ENCODE results near the gene DNAH8.

The DNAH8 gene

GRCh38 chr6:38959138-38959537 is 244.0 kb downstream of the DNAH8 start:
- no peak overlapping the region for H3K4me3 ChIP-seq (replicated peaks; ENCODE audit: low read depth, low read length)
- no peak for DNase-seq (ENCODE audit: low read depth)

DNA sequence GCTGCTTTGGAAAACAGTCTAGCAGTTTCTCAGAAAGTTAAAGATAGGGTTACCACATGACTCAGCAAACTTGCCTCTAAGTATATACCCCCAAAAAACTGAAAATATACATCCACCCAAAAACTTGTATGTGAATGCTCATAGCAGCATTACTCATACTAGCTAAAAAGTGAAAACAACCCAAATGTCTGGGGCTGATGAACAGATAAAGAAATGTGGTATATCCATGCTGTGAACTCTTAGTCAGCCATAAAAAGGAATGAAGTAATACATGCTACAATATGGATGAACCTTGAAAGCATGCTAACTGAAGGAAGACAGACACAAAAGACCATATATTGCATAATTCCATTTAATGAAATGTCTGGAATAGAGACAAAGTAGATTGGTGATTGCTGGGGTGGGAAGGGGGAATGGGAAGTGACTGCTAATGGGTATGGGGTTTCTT is 253.6 kb downstream of the DNAH8 start:
- no peak overlapping the region for H3K4me3 ChIP-seq (replicated peaks; ENCODE audit: low read depth, low read length)
- TF ChIP-seq, protein P1, sequence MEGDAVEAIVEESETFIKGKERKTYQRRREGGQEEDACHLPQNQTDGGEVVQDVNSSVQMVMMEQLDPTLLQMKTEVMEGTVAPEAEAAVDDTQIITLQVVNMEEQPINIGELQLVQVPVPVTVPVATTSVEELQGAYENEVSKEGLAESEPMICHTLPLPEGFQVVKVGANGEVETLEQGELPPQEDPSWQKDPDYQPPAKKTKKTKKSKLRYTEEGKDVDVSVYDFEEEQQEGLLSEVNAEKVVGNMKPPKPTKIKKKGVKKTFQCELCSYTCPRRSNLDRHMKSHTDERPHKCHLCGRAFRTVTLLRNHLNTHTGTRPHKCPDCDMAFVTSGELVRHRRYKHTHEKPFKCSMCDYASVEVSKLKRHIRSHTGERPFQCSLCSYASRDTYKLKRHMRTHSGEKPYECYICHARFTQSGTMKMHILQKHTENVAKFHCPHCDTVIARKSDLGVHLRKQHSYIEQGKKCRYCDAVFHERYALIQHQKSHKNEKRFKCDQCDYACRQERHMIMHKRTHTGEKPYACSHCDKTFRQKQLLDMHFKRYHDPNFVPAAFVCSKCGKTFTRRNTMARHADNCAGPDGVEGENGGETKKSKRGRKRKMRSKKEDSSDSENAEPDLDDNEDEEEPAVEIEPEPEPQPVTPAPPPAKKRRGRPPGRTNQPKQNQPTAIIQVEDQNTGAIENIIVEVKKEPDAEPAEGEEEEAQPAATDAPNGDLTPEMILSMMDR (IDR thresholded peaks at IDR 0.05; ENCODE audit: low read length, missing control alignments): no peak
- no peak for DNase-seq (ENCODE audit: low read depth)

More at GRCh38 chr6:38959138-38959537, 244.0 kb downstream of the DNAH8 start:
- TF ChIP-seq, protein P1 (IDR thresholded peaks at IDR 0.05; ENCODE audit: low read length, missing control alignments): no peak

DNA sequence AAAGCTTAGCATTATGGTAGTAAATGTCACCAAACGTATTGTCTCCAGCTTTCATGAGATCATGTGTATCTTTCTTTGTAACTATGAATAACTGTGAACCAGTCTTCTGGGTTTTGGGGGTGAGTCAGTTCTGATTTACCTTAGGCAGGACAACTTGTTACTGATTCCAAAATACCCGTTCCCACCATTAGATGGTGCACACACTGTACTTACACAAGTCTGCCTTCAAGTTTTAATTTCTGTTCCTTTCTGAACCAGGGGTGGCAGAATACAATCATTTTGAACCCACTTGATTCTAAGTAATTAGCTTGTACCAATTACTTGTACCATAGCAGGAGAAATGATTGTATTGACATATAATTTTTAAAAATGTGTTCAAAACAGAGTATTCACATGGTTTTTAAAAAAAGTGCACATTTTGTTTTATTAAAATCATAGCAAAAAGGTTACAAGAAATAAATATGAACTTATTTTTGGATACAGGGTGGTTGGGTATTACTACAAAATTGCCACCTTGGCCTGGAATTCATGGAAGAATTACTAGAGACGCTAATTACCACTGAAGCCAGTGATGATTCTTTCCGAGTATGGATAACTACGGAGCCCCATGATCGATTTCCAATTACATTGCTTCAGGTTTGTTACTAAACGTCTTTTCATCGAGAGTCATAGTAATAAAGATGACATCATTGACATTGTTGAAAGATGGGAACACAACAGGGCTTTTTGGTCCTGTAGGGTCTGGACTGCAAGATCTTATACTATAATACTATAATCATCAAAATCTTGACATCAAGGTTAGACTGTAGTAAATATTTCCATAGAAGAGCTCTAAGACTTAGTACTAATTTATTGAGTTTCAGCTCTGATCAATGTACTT is 258.3 kb downstream of the DNAH8 start:
- TF ChIP-seq, protein P1 (IDR thresholded peaks at IDR 0.05; ENCODE audit: low read length, missing control alignments): peak; percentile 64
- peak; percentile 75 for DNase-seq (ENCODE audit: low read depth)
- no peak overlapping the region for H3K4me3 ChIP-seq (replicated peaks; ENCODE audit: low read depth, low read length)

DNA sequence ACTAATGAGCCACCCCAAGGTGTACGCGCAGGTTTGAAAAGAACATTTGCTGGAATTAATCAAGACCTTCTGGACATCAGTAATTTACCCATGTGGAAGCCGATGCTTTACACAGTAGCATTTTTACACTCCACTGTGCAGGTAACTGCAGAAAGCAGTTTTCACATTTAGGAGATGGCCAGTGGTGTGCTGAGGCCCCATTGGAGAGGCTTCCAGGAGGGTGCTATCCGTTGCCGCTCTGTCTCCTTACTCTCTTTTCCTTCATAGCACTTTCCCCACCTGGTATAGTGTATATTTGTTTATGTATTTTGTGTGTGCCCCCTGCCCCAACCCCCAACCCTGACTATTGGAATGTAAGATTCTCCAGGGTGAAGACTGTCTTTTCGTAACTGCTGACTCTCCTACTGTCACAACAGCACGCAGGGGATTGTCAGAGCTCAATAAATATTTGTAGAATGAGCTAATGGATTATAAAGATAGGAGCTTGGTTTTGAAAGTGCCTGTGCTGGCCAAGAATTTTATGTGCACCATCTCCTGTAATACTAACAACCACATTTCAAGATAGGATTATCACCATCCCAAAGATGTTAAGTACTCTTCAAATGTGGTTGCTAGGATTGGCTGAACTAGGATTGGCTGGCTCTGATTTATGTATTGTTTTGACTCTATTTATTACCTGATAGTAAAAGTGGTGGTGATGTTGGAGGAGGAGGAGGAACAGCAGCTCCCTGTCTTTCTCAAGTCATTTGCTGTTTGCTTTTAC is 259.5 kb downstream of the DNAH8 start:
- TF ChIP-seq, protein P1 (IDR thresholded peaks at IDR 0.05; ENCODE audit: low read length, missing control alignments): no peak

GRCh38 chr6:38975621-38976049 is 260.5 kb downstream of the DNAH8 start:
- peak; percentile 6 for DNase-seq (ENCODE audit: low read depth)
- TF ChIP-seq, protein P1 (IDR thresholded peaks at IDR 0.05; ENCODE audit: low read length, missing control alignments): no peak
- H3K4me3 ChIP-seq (replicated peaks; ENCODE audit: low read depth, low read length): no peak overlapping the region

More for the DNA sequence above, 259.5 kb downstream of the DNAH8 start:
- DNase-seq (ENCODE audit: low read depth): peak; percentile 4
- H3K4me3 ChIP-seq (replicated peaks; ENCODE audit: low read depth, low read length): no peak overlapping the region

- no peak overlapping the region for H3K4me3 ChIP-seq (replicated peaks; ENCODE audit: low read depth, low read length)
- TF ChIP-seq, protein P1 (IDR thresholded peaks at IDR 0.05; ENCODE audit: low read length, missing control alignments): no peak
- no peak for DNase-seq (ENCODE audit: low read depth)
Measured at GRCh38 chr6:38976051-38976450, 260.9 kb downstream of the DNAH8 start.
